IMR-90 (cell line): Measurements from ENCODE around the gene ASTN2. TPM values are rescaled to one million over a fixed set of nuclear protein-coding genes. Genes with fewer than 3 reads are reported as not detected.

Source experiments
- ATAC-seq: fragments of 200-7000 bp; cut with Tn5 transposase; 2 replicates; pipeline ENCODE4 v1.9.1; 2020; ENCODE audit warnings: low read depth, mild to moderate bottlenecking, moderate library complexity
- BruUV-seq: library from RNA; stranded (reverse); fragments of 400-500 nt; replicated peaks from 2 replicates; lab custom pipeline; 2021; lab: Mats Ljungman, UMichigan
- CTCF ChIA-PET: fragments of 300-600 bp; formaldehyde crosslinking; extraction: SDS; loops from one replicate; lab custom pipeline; 2021; ENCODE audit warnings: antibody characterized with exemption; lab: Yijun Ruan, JAX
- POLR2A ChIA-PET: fragments of 300-600 bp; sonication (Branson Sonifier 250); formaldehyde crosslinking; loops from one replicate; lab custom pipeline; 2022; ENCODE audit warnings: antibody characterized with exemption; ENCODE audit not compliant: unreplicated experiment; lab: Charles Lee
- DNase-seq: peaks from one replicate; pipeline ENCODE4 v3.0.0; 2013
- H2AFZ ChIP-seq: replicated peaks from 2 replicates; pipeline ENCODE3; 2013; ENCODE audit warnings: low read length, mild to moderate bottlenecking; ENCODE audit not compliant: poor library complexity
- H2AK5ac ChIP-seq: 2 replicates; pipeline ENCODE4 v1.6.1; 2013; ENCODE audit warnings: low read depth, low read length, inconsistent platforms
- H2AK9ac ChIP-seq: replicated peaks from 2 replicates; pipeline ENCODE3; 2013; ENCODE audit warnings: mild to moderate bottlenecking, low read depth, low read length, moderate library complexity; ENCODE audit not compliant: poor library complexity
- H2BK120ac ChIP-seq: 2 replicates; pipeline ENCODE4 v1.6.1; 2013; ENCODE audit warnings: low read depth, low read length, inconsistent platforms
- H2BK15ac ChIP-seq: 3 replicates; pipeline ENCODE4 v1.6.1; 2013; ENCODE audit warnings: low read depth, low read length, inconsistent platforms
- H2BK20ac ChIP-seq: 2 replicates; pipeline ENCODE4 v1.6.1; 2013; ENCODE audit warnings: low read depth, mild to moderate bottlenecking, inconsistent platforms, low read length, moderate library complexity
- H2BK5ac ChIP-seq: 2 replicates; pipeline ENCODE4 v1.6.1; 2013; ENCODE audit warnings: mild to moderate bottlenecking, low read depth, low read length, inconsistent platforms; ENCODE audit not compliant: poor library complexity, severe bottlenecking
- H3K14ac ChIP-seq: replicated peaks from 2 replicates; pipeline ENCODE4 v1.6.1; 2013; ENCODE audit warnings: low read depth, low read length, inconsistent platforms
- H3K18ac ChIP-seq: 2 replicates; pipeline ENCODE4 v1.6.1; 2013; ENCODE audit warnings: low read depth, low read length, control low read depth
- H3K23ac ChIP-seq: 2 replicates; pipeline ENCODE4 v1.6.1; 2013; ENCODE audit warnings: low read depth, low read length, inconsistent platforms
- H3K27ac ChIP-seq: 2 replicates; pipeline ENCODE4 v1.5.1; 2013; ENCODE audit warnings: mild to moderate bottlenecking, control low read depth, low read length; ENCODE audit not compliant: insufficient read depth
- H3K27me3 ChIP-seq: 2 replicates; pipeline ENCODE4 v1.6.1; 2013; ENCODE audit warnings: low read length; ENCODE audit not compliant: control insufficient read depth, insufficient read depth
- H3K36me3 ChIP-seq: 2 replicates; pipeline ENCODE4 v1.6.1; 2013; ENCODE audit warnings: low read length, mixed read lengths; ENCODE audit not compliant: control insufficient read depth, insufficient read depth
- H3K4ac ChIP-seq: 2 replicates; pipeline ENCODE4 v1.6.1; 2013; ENCODE audit warnings: low read depth, low read length, inconsistent platforms
- H3K4me1 ChIP-seq: 2 replicates; pipeline ENCODE4 v1.6.1; 2013; ENCODE audit warnings: low read length, mixed read lengths; ENCODE audit not compliant: control insufficient read depth, insufficient read depth
- H3K4me2 ChIP-seq: 2 replicates; pipeline ENCODE4 v1.6.1; 2013; ENCODE audit warnings: low read depth, mild to moderate bottlenecking, control low read depth, low read length, moderate library complexity
- H3K4me3 ChIP-seq: 2 replicates; pipeline ENCODE4 v1.5.1; 2013; ENCODE audit warnings: low read depth, mild to moderate bottlenecking, control low read depth, low read length, moderate library complexity; ENCODE audit not compliant: insufficient read depth
- H3K56ac ChIP-seq: 2 replicates; pipeline ENCODE4 v1.6.1; 2013; ENCODE audit warnings: low read length, inconsistent platforms; ENCODE audit not compliant: insufficient read depth; ENCODE audit errors: extremely low read depth
- H3K79me1 ChIP-seq, 2 experiments: 2 replicates each; pipeline ENCODE4 v1.6.1; 2013; ENCODE audit warnings: low read length in 2 of 2, inconsistent platforms in 1 of 2, low read depth in 1 of 2
- H3K9ac ChIP-seq: 2 replicates; pipeline ENCODE4 v1.6.1; 2013; ENCODE audit warnings: low read depth, low read length, control low read depth
- H3K9me1 ChIP-seq: 2 replicates; pipeline ENCODE4 v1.6.1; 2013; ENCODE audit warnings: low read length, inconsistent platforms; ENCODE audit not compliant: insufficient read depth
- H3K9me3 ChIP-seq: 2 replicates; pipeline ENCODE4 v1.6.1; 2013; ENCODE audit warnings: low read length; ENCODE audit not compliant: control insufficient read depth, insufficient read depth
- H4K20me1 ChIP-seq: 2 replicates; pipeline ENCODE4 v1.6.1; 2013; ENCODE audit warnings: low read length, inconsistent platforms; ENCODE audit not compliant: insufficient read depth
- H4K5ac ChIP-seq: 2 replicates; pipeline ENCODE4 v1.6.1; 2013; ENCODE audit warnings: mild to moderate bottlenecking, low read depth, low read length, control low read depth
- H4K8ac ChIP-seq, 2 experiments: 2 replicates each; pipeline ENCODE4 v1.6.1; 2013; ENCODE audit warnings: low read depth in 2 of 2, low read length in 2 of 2, control low read depth in 1 of 2, inconsistent platforms in 1 of 2
- H4K91ac ChIP-seq: 2 replicates; pipeline ENCODE4 v1.6.1; 2013; ENCODE audit warnings: low read depth, low read length, inconsistent platforms; ENCODE audit not compliant: insufficient read depth
- BHLHE40 ChIP-seq: fragments of 150-350 bp; IDR thresholded peaks from 2 replicates; pipeline ENCODE4 v1.6.1; 2016; ENCODE audit warnings: mild to moderate bottlenecking, low read depth, low read length
- CHD1 ChIP-seq: IDR thresholded peaks from 2 replicates; pipeline ENCODE4 v1.6.1; 2012; ENCODE audit warnings: low read depth, low read length, improper control_type of control experiment
- FOS ChIP-seq: fragments of 150-350 bp; IDR thresholded peaks from 2 replicates; pipeline ENCODE4 v1.6.1; 2016; ENCODE audit warnings: low read depth, low read length
- MAFK ChIP-seq: IDR thresholded peaks from 2 replicates; pipeline ENCODE4 v1.6.1; 2012; ENCODE audit warnings: low read depth, low read length, improper control_type of control experiment
- NFE2L2 ChIP-seq: fragments of 150-350 bp; IDR thresholded peaks from 2 replicates; pipeline ENCODE4 v1.6.1; 2016; ENCODE audit warnings: low read depth, mild to moderate bottlenecking, low read length
- POLR2A ChIP-seq: IDR thresholded peaks from 2 replicates; pipeline ENCODE4 v1.6.1; 2012; ENCODE audit warnings: mild to moderate bottlenecking, low read depth, low read length
- RAD21 ChIP-seq: IDR thresholded peaks from 2 replicates; pipeline ENCODE4 v1.6.1; 2012; ENCODE audit warnings: low read length, improper control_type of control experiment
- RFX5 ChIP-seq: IDR thresholded peaks from 2 replicates; pipeline ENCODE4 v1.8.0; 2012; ENCODE audit warnings: low read depth, mild to moderate bottlenecking, low read length, moderate library complexity
- WGBS, 2 experiments: methylation state at CpG; one replicate each; pipeline versions ENCODE4 v1.1.5 to v1.1.7; 2013; ENCODE audit warnings: missing lambda C conversion rate in 2 of 2; ENCODE audit not compliant: insufficient read length in 1 of 2; ENCODE audit errors: extremely low coverage in 2 of 2; 5-methylcytosine and 5-hydroxymethylcytosine counted together
- dilution Hi-C: fragments of 300-500 bp; cut with HindIII; formaldehyde crosslinking; loops from one replicate; pipeline ENCODE4 v1.14.3; 2018; ENCODE audit warnings: low sequenced_read_pairs; ENCODE audit not compliant: unreplicated experiment
- in situ Hi-C: fragments of 300-500 bp; cut with MboI; formaldehyde crosslinking; loops from 3 replicates; pipeline ENCODE4 v1.14.3; 2019; ENCODE audit warnings: low sequenced_read_pairs, inconsistent platforms, mixed read lengths
- intact Hi-C: fragments of 100-400 bp; cut with micrococcal nuclease; formaldehyde crosslinking; loops from 2 replicates; pipeline ENCODE4 v1.10.0; 2022
- polyA plus RNA-seq, 3 experiments: library from polyadenylated mRNA; depleted of rRNA; stranded (reverse); fragments of >200 nt; gene quantifications; 2 replicates each; pipeline ENCODE4 v1.2.3, GENCODE V29; 2012; ENCODE audit warnings: low replicate concordance in 1 of 3
- total RNA-seq: library from RNA; depleted of rRNA; stranded (reverse); fragments of >200 nt; gene quantifications from 2 replicates; pipeline ENCODE4 v1.2.3, GENCODE V29; 2012
- TF ChIP-seq, protein P1 (sequence below): fragments of 150-350 bp; IDR thresholded peaks from 2 replicates; pipeline ENCODE4 v1.6.1; 2017; ENCODE audit warnings: mild to moderate bottlenecking, antibody characterized with exemption, low read length, low read depth
- TF ChIP-seq, protein P2 (sequence below): fragments of 150-350 bp; IDR thresholded peaks from 2 replicates; pipeline ENCODE4 v1.6.1; 2016; ENCODE audit warnings: low read depth, mild to moderate bottlenecking, low read length, moderate library complexity, borderline replicate concordance
- TF ChIP-seq, protein P3 (sequence below): conservative IDR thresholded peaks from 2 replicates; pipeline ENCODE4 v1.5.1; 2012; ENCODE audit warnings: mild to moderate bottlenecking, low read depth, low read length, improper control_type of control experiment

ASTN2 gene
- total and polyA plus RNA-seq, 2 of the 4 experiments (the other 2 are of a cell fraction): 3.8 to 6.8 TPM

DNA sequence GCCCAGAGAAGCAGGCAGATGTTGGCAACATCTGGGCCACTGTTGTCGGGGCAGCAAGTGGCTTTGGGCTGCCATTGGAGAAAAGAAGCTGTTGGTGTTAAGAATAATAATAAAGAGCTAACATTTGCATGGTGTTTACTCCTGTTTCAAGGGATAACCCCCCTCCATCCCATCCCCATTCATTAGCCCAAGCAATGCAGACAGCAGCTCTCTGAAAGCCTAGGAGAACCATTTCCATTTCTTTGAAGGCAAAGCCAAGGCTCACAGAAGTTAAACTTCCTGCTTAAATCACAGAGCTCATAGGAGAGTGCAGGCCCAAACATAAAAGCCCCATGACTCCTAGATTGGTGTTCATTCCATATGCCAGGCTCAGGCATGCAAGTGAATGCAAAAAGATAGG is 175.4 kb downstream of the ASTN2 start:
- Histone ChIP-seq H2AK9ac (no peak overlapping the region), H2AFZ (no peak overlapping the region), H3K4me1 (no peaks in the 10 kb centered on the region), H4K91ac (no peak overlapping the region), H3K4ac (no peak overlapping the region), H3K14ac (no peak overlapping the region), H3K27ac (no peak overlapping the region), H4K5ac (no peak overlapping the region), H4K20me1 (no peaks in the 10 kb centered on the region), H3K23ac (no peak overlapping the region), H2BK120ac (no peak overlapping the region), H3K56ac (no peak overlapping the region), H3K9me1 (no peaks in the 10 kb centered on the region), H2AK5ac (no peak overlapping the region), H3K36me3 (no peaks in the 10 kb centered on the region), H3K79me1 (no peaks in the 10 kb centered on the region), H3K9me3 (peaks cover 4% of the 10 kb centered on the region; the same call in 1 of the 2 replicates), H2BK5ac (no peak overlapping the region), H3K4me2 (no peak overlapping the region), H3K18ac (no peak overlapping the region), H2BK20ac (no peak overlapping the region), H2BK15ac (no peak overlapping the region), H3K9ac (no peak overlapping the region), H3K4me3 (no peak overlapping the region), H3K27me3 (no peaks in the 10 kb centered on the region), H4K8ac (no peak overlapping the region)
- intact Hi-C loops: no loop called here
- no peak for DNase-seq
- dilution Hi-C loops: no loop called here
- TF ChIP-seq, protein P1, sequence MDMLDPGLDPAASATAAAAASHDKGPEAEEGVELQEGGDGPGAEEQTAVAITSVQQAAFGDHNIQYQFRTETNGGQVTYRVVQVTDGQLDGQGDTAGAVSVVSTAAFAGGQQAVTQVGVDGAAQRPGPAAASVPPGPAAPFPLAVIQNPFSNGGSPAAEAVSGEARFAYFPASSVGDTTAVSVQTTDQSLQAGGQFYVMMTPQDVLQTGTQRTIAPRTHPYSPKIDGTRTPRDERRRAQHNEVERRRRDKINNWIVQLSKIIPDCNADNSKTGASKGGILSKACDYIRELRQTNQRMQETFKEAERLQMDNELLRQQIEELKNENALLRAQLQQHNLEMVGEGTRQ: no peak
- TF ChIP-seq, protein P2, sequence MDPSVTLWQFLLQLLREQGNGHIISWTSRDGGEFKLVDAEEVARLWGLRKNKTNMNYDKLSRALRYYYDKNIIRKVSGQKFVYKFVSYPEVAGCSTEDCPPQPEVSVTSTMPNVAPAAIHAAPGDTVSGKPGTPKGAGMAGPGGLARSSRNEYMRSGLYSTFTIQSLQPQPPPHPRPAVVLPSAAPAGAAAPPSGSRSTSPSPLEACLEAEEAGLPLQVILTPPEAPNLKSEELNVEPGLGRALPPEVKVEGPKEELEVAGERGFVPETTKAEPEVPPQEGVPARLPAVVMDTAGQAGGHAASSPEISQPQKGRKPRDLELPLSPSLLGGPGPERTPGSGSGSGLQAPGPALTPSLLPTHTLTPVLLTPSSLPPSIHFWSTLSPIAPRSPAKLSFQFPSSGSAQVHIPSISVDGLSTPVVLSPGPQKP: no peak
- TF ChIP-seq, protein P3, sequence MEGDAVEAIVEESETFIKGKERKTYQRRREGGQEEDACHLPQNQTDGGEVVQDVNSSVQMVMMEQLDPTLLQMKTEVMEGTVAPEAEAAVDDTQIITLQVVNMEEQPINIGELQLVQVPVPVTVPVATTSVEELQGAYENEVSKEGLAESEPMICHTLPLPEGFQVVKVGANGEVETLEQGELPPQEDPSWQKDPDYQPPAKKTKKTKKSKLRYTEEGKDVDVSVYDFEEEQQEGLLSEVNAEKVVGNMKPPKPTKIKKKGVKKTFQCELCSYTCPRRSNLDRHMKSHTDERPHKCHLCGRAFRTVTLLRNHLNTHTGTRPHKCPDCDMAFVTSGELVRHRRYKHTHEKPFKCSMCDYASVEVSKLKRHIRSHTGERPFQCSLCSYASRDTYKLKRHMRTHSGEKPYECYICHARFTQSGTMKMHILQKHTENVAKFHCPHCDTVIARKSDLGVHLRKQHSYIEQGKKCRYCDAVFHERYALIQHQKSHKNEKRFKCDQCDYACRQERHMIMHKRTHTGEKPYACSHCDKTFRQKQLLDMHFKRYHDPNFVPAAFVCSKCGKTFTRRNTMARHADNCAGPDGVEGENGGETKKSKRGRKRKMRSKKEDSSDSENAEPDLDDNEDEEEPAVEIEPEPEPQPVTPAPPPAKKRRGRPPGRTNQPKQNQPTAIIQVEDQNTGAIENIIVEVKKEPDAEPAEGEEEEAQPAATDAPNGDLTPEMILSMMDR: no peak
- TF ChIP-seq CHD1: no peak
- no peak for TF ChIP-seq MAFK
- no peak for TF ChIP-seq FOS
- TF ChIP-seq RAD21: no peak
- no peak for TF ChIP-seq POLR2A
- no peak for TF ChIP-seq NFE2L2
- TF ChIP-seq RFX5: no peak
- TF ChIP-seq BHLHE40: no peak
- WGBS, 2 experiments: no CpG with 5 or more reads among the region's 1 CpG
- POLR2A ChIA-PET: no interaction called here
- CTCF ChIA-PET: no interaction called here
- no peak for ATAC-seq
- in situ Hi-C loops: no loop called here
- no TSS peak for BruUV-seq
